Gastrocnemius medialis (tissue), 4 donors: Measurements from ENCODE around the gene GPR82. TPM values are rescaled to one million over a fixed set of nuclear protein-coding genes. Genes with fewer than 3 reads are reported as not detected.

Experiments used
- ATAC-seq, 2 donors: fragments of 150-250 bp; one replicate each; pipeline ENCODE4 v1.9.1; 2016
- DNase-seq, 2 donors: peaks; one replicate each; pipeline ENCODE4 v3.0.0-alpha.2; 2019
- H3K27ac ChIP-seq, 4 donors: fragments of 200-600 bp; sonication (generic); 1 replicate in 1 of 4; 2 replicates in 3 of 4; pipeline ENCODE4 v1.5.1; 2016 to 2018; ENCODE audit warnings: mild to moderate bottlenecking in 2 of 4, moderate library complexity in 1 of 4
- H3K27me3 ChIP-seq, 3 donors: fragments of 200-600 bp; sonication (generic) in 2 of 3; 1 replicate in 1 of 3; 2 replicates in 2 of 3; pipeline versions ENCODE4 v1.5.1 to v1.6.0; 2016 to 2019; ENCODE audit warnings: mild to moderate bottlenecking in 1 of 3, moderate library complexity in 1 of 3
- H3K36me3 ChIP-seq, 2 donors: fragments of 200-600 bp; sonication (generic) in 1 of 2; one replicate each; pipeline ENCODE4 v1.5.1; 2017 to 2018
- H3K4me1 ChIP-seq, 2 donors: fragments of 200-600 bp; sonication (generic) in 1 of 2; one replicate each; pipeline ENCODE4 v1.5.1; 2016 to 2017; ENCODE audit warnings: mild to moderate bottlenecking in 2 of 2
- H3K4me3 ChIP-seq, 4 donors: fragments of 200-600 bp; sonication (generic) in 3 of 4; 1 replicate in 1 of 4; 2 replicates in 3 of 4; pipeline ENCODE4 v1.5.1; 2016 to 2019; ENCODE audit warnings: mild to moderate bottlenecking in 2 of 4
- H3K9me3 ChIP-seq, 3 donors: fragments of 200-600 bp; sonication (generic) in 2 of 3; 1 replicate in 1 of 3; 2 replicates in 2 of 3; pipeline ENCODE4 v1.5.1; 2016 to 2019
- CTCF ChIP-seq, 5 experiments: fragments of 450-650 bp in 3 of 5; fragments of 200-600 bp in 2 of 5; sonication (generic) in 2 of 5; IDR thresholded peaks in 4 of 5; conservative IDR thresholded peaks in 1 of 5; 1 replicate in 4 of 5; 2 replicates in 1 of 5; pipeline ENCODE4 v1.5.1; 2016 to 2019; ENCODE audit warnings: antibody characterized with exemption in 5 of 5, mild to moderate bottlenecking in 3 of 5, moderate library complexity in 3 of 5
- POLR2A ChIP-seq, 2 donors: fragments of 450-650 bp; IDR thresholded peaks; one replicate each; pipeline ENCODE4 v1.6.1; 2017; ENCODE audit warnings: antibody characterized with exemption in 2 of 2, mild to moderate bottlenecking in 2 of 2, moderate library complexity in 2 of 2
- in situ Hi-C, 4 donors: fragments of 200-750 bp; cut with MboI; loops; one replicate each; pipeline versions ENCODE4 v1.15.0 to v1.8.0; 2017; ENCODE audit warnings: low sequenced_read_pairs in 4 of 4
- intact Hi-C: fragments of 100-400 bp; cut with DNase I; formaldehyde crosslinking; loops from one replicate; pipeline ENCODE4 v1.15.1; 2023; ENCODE audit warnings: low total_unique reads
- total RNA-seq, 4 donors: library from RNA; depleted of rRNA; stranded (reverse); fragments of >200 nt; gene quantifications; one replicate each; pipeline versions ENCODE4 v1.1.0 to v1.2.3, GENCODE V29; 2016

Gene GPR82
- total RNA-seq, 4 donors from 2014 or later = not detected

GRCh38 chrX:41692162-41692749, 31.7 kb upstream of the GPR82 start:
- H3K9me3 ChIP-seq = no peaks in the 10 kb centered on the region
- intact Hi-C loops (no loop called here), in situ Hi-C loops (no loop called here)
- no peak overlapping the region for H3K4me3 ChIP-seq
- no peak overlapping the region for H3K27ac ChIP-seq
- H3K27me3 ChIP-seq = no peaks in the 10 kb centered on the region
- no peak for ATAC-seq
- TF ChIP-seq POLR2A (IDR thresholded peaks at IDR 0.05) (no peak), CTCF (IDR thresholded peaks at IDR 0.05 in 4 of 5, conservative IDR thresholded peaks at IDR 0.05 in 1 of 5) (no peak)
- no peak for DNase-seq
- peaks cover 0 to 4% of the 10 kb centered on the region in 2 donors for H3K4me1 ChIP-seq
- H3K36me3 ChIP-seq = no peaks in the 10 kb centered on the region

- no peak for ATAC-seq
Observed at GRCh38 chrX:41693024-41693423, 31.0 kb upstream of the GPR82 start.

GRCh38 chrX:41695426-41695825, 28.6 kb upstream of the GPR82 start:
- peaks cover 0 to 4% of the 10 kb centered on the region in 2 donors for H3K4me1 ChIP-seq
- H3K36me3 ChIP-seq = no peaks in the 10 kb centered on the region
- no peaks in the 10 kb centered on the region for H3K27me3 ChIP-seq
- no peak overlapping the region for H3K27ac ChIP-seq
- DNase-seq (no peak), ATAC-seq (no peak)
- in situ Hi-C loops = no loop called here
- TF ChIP-seq CTCF (IDR thresholded peaks at IDR 0.05 in 4 of 5, conservative IDR thresholded peaks at IDR 0.05 in 1 of 5) (no peak), POLR2A (IDR thresholded peaks at IDR 0.05) (no peak)
- intact Hi-C loops = no loop called here
- no peak overlapping the region for H3K4me3 ChIP-seq
- H3K9me3 ChIP-seq = no peaks in the 10 kb centered on the region

More at GRCh38 chrX:41693024-41693423, 31.0 kb upstream of the GPR82 start:
- no peaks in the 10 kb centered on the region for H3K36me3 ChIP-seq
- in situ Hi-C loops (no loop called here), intact Hi-C loops (no loop called here)
- no peaks in the 10 kb centered on the region for H3K9me3 ChIP-seq
- no peak overlapping the region for H3K27ac ChIP-seq
- no peaks in the 10 kb centered on the region for H3K27me3 ChIP-seq
- TF ChIP-seq CTCF (IDR thresholded peaks at IDR 0.05 in 4 of 5, conservative IDR thresholded peaks at IDR 0.05 in 1 of 5) (no peak), POLR2A (IDR thresholded peaks at IDR 0.05) (no peak)
- DNase-seq = no peak
- H3K4me3 ChIP-seq = no peak overlapping the region
- peaks cover 0 to 4% of the 10 kb centered on the region in 2 donors for H3K4me1 ChIP-seq

- H3K27ac ChIP-seq = no peak overlapping the region
- no peaks in the 10 kb centered on the region for H3K4me1 ChIP-seq
- H3K36me3 ChIP-seq = no peaks in the 10 kb centered on the region
- no peak for ATAC-seq
- H3K27me3 ChIP-seq = no peaks in the 10 kb centered on the region
- DNase-seq = no peak
- H3K9me3 ChIP-seq = no peaks in the 10 kb centered on the region
- intact Hi-C loops (no loop called here), in situ Hi-C loops (no loop called here)
- TF ChIP-seq CTCF (IDR thresholded peaks at IDR 0.05 in 4 of 5, conservative IDR thresholded peaks at IDR 0.05 in 1 of 5) = no peak
- TF ChIP-seq POLR2A (IDR thresholded peaks at IDR 0.05) = no peak
- H3K4me3 ChIP-seq = no peak overlapping the region
Observed at GRCh38 chrX:41703574-41704029, 20.4 kb upstream of the GPR82 start.

GRCh38 chrX:41705042-41705441, 18.9 kb upstream of the GPR82 start:
- in situ Hi-C loops = no loop called here
- Histone ChIP-seq H3K4me3 (no peak overlapping the region), H3K4me1 (no peaks in the 10 kb centered on the region), H3K27ac (no peak overlapping the region), H3K27me3 (no peaks in the 10 kb centered on the region), H3K36me3 (no peaks in the 10 kb centered on the region), H3K9me3 (no peaks in the 10 kb centered on the region)
- DNase-seq (no peak), ATAC-seq (no peak)
- intact Hi-C loops = no loop called here
- TF ChIP-seq CTCF (IDR thresholded peaks at IDR 0.05 in 4 of 5, conservative IDR thresholded peaks at IDR 0.05 in 1 of 5) = no peak
- no peak for TF ChIP-seq POLR2A (IDR thresholded peaks at IDR 0.05)
